MCF 10A (cell line): ENCODE data around the gene PPM1L. TPM values are rescaled to one million over a fixed set of nuclear protein-coding genes. Genes with fewer than 3 reads are reported as not detected.

Experiments
- BruUV-seq: library from RNA; stranded (reverse); fragments of 400-500 nt; replicated peaks from 2 replicates; lab custom pipeline; 2021; lab: Mats Ljungman, UMichigan
- CTCF ChIA-PET: fragments of 300-600 bp; sonication (Branson Sonifier 250); formaldehyde crosslinking; extraction: SDS; loops from one replicate; lab custom pipeline; 2021; ENCODE audit warnings: antibody characterized with exemption, inconsistent platforms; lab: Yijun Ruan, JAX
- POLR2A ChIA-PET: fragments of 300-600, 350-650 bp; sonication (Branson Sonifier 250); formaldehyde crosslinking; extraction: SDS; loops from one replicate; lab custom pipeline; 2020; ENCODE audit warnings: antibody characterized with exemption, inconsistent platforms; lab: Yijun Ruan, JAX
- DNase-seq: peaks from one replicate; pipeline ENCODE4 v3.0.0-alpha.2; 2018; ENCODE audit not compliant: unreplicated experiment
- H3K27ac Mint-ChIP-seq: one replicate; pipeline ENCODE4 v1.8.0; 2022; ENCODE audit warnings: mild to moderate bottlenecking, low read depth, mixed read lengths; ENCODE audit not compliant: unreplicated experiment
- H3K27me3 Mint-ChIP-seq: one replicate; pipeline ENCODE4 v1.8.0; 2022; ENCODE audit warnings: mixed read lengths; ENCODE audit not compliant: insufficient read depth, unreplicated experiment
- H3K36me3 Mint-ChIP-seq: one replicate; pipeline ENCODE4 v1.8.0; 2022; ENCODE audit warnings: mild to moderate bottlenecking, moderate library complexity, mixed read lengths; ENCODE audit not compliant: insufficient read depth, unreplicated experiment
- H3K4me1 Mint-ChIP-seq: one replicate; pipeline ENCODE4 v1.8.0; 2022; ENCODE audit warnings: mixed read lengths; ENCODE audit not compliant: insufficient read depth, unreplicated experiment
- H3K4me3 Mint-ChIP-seq: one replicate; pipeline ENCODE4 v1.8.0; 2022; ENCODE audit warnings: mild to moderate bottlenecking, moderate library complexity, mixed read lengths; ENCODE audit not compliant: unreplicated experiment
- H3K9me3 Mint-ChIP-seq: one replicate; pipeline ENCODE4 v1.8.0; 2022; ENCODE audit warnings: mixed read lengths; ENCODE audit not compliant: unreplicated experiment
- intact Hi-C: fragments of 100-400 bp; cut with micrococcal nuclease; formaldehyde crosslinking; loops from 2 replicates; pipeline ENCODE4 v1.14.1; 2022
- total RNA-seq: library from RNA; stranded (reverse); gene quantifications from 2 replicates; pipeline ENCODE4 v1.2.3, GENCODE V29; 2022
- TF ChIP-seq, protein P1 (sequence below): fragments of 200-600 bp; IDR thresholded peaks from one replicate; pipeline ENCODE4 v1.8.0; 2022; ENCODE audit warnings: antibody characterized with exemption, mild to moderate bottlenecking; ENCODE audit not compliant: unreplicated experiment

The PPM1L gene
- total RNA-seq, 1 experiment from 2014 or later: 2.1 TPM

GRCh38 chr3:160927620-160928019, 171.6 kb downstream of the PPM1L start:
- H3K4me1 Mint-ChIP-seq: no peaks in the 10 kb centered on the region
- no peaks in the 10 kb centered on the region for H3K36me3 Mint-ChIP-seq
- no peaks in the 10 kb centered on the region for H3K27me3 Mint-ChIP-seq
- TF ChIP-seq, protein P1, sequence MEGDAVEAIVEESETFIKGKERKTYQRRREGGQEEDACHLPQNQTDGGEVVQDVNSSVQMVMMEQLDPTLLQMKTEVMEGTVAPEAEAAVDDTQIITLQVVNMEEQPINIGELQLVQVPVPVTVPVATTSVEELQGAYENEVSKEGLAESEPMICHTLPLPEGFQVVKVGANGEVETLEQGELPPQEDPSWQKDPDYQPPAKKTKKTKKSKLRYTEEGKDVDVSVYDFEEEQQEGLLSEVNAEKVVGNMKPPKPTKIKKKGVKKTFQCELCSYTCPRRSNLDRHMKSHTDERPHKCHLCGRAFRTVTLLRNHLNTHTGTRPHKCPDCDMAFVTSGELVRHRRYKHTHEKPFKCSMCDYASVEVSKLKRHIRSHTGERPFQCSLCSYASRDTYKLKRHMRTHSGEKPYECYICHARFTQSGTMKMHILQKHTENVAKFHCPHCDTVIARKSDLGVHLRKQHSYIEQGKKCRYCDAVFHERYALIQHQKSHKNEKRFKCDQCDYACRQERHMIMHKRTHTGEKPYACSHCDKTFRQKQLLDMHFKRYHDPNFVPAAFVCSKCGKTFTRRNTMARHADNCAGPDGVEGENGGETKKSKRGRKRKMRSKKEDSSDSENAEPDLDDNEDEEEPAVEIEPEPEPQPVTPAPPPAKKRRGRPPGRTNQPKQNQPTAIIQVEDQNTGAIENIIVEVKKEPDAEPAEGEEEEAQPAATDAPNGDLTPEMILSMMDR: no peak
- H3K27ac Mint-ChIP-seq: no peak overlapping the region
- no TSS peak for BruUV-seq
- H3K4me3 Mint-ChIP-seq: no peak overlapping the region
- no peaks in the 10 kb centered on the region for H3K9me3 Mint-ChIP-seq
- DNase-seq: no peak
- ChIA-PET CTCF (interaction anchor here (0.6 to 4.6 kb wide), 14 partner anchors 10 to 222 kb away, joined by 3 to 30 read pairs (median 3); no protein-coding TSS in a partner anchor), POLR2A (interaction anchor here (1.3 to 2.0 kb wide), 3 partner anchors 14 to 173 kb away, joined by 3 to 5 read pairs (median 4); partner anchors contain the start of gene PPM1L)
- intact Hi-C loops: no loop called here

GRCh38 chr3:160928183-160928726, 172.2 kb downstream of the PPM1L start:
- intact Hi-C loops: no loop called here
- DNase-seq: peak; percentile 24
- CTCF ChIA-PET: interaction anchor here (0.6 to 4.6 kb wide), 12 partner anchors 11 to 242 kb away, joined by 3 to 30 read pairs (median 3); no protein-coding TSS in a partner anchor

GRCh38 chr3:160929595-160929994, 173.6 kb downstream of the PPM1L start:
- Mint-ChIP-seq H3K4me1 (no peaks in the 10 kb centered on the region), H3K36me3 (no peaks in the 10 kb centered on the region), H3K27ac (no peak overlapping the region), H3K27me3 (no peaks in the 10 kb centered on the region), H3K9me3 (no peaks in the 10 kb centered on the region), H3K4me3 (no peak overlapping the region)
- no TSS peak for BruUV-seq
- intact Hi-C loops: no loop called here
- CTCF ChIA-PET: interaction anchor here (0.6 to 5.1 kb wide), 4 partner anchors 12 to 244 kb away, joined by 3 to 44 read pairs (median 4); no protein-coding TSS in a partner anchor
- peak; percentile 32 for DNase-seq
- TF ChIP-seq, protein P1: no peak
- POLR2A ChIA-PET: no interaction called here

More at GRCh38 chr3:160928183-160928726, 172.2 kb downstream of the PPM1L start:
- Mint-ChIP-seq H3K36me3 (no peaks in the 10 kb centered on the region), H3K9me3 (no peaks in the 10 kb centered on the region), H3K27me3 (no peaks in the 10 kb centered on the region), H3K4me3 (no peak overlapping the region), H3K4me1 (no peaks in the 10 kb centered on the region), H3K27ac (no peak overlapping the region)
- POLR2A ChIA-PET: interaction anchor here (0.7 to 1.3 kb wide), 2 partner anchors 13 to 172 kb away, joined by 3 read pairs; partner anchors contain the start of gene PPM1L
- TF ChIP-seq, protein P1: no peak
- no TSS peak for BruUV-seq

- TF ChIP-seq, protein P1: no peak
- Mint-ChIP-seq H3K36me3 (no peaks in the 10 kb centered on the region), H3K27me3 (no peaks in the 10 kb centered on the region), H3K9me3 (no peaks in the 10 kb centered on the region), H3K4me3 (no peak overlapping the region), H3K27ac (no peak overlapping the region), H3K4me1 (no peaks in the 10 kb centered on the region)
- no TSS peak for BruUV-seq
- ChIA-PET POLR2A (interaction anchor here (1.0 kb wide), 1 partner anchor 11 kb away, joined by 3 read pairs; no protein-coding TSS in a partner anchor), CTCF (interaction anchor here (0.6 to 5.1 kb wide), 6 partner anchors 10 to 343 kb away, joined by 3 to 44 read pairs (median 4); no protein-coding TSS in a partner anchor)
- DNase-seq: no peak
- intact Hi-C loops: no loop called here
Measured at GRCh38 chr3:160931474-160931873, 175.4 kb downstream of the PPM1L start.
